HG02763 (cell line): ENCODE measurements around the gene GFRA1.

ENCODE experiments used
- ATAC-seq: cut with Tn5 transposase; IDR thresholded peaks from one replicate; pipeline ENCODE4 v1.9.1; 2021; ENCODE audit warnings: mild to moderate bottlenecking, moderate library complexity; ENCODE audit not compliant: unreplicated experiment

GFRA1 gene

GRCh38 chr10:116271593-116272439 lies 1.2 kb downstream of the GFRA1 start:
- ATAC-seq = no peak

- no peak for ATAC-seq
Observed at GRCh38 chr10:116270771-116271592, 2.0 kb downstream of the GFRA1 start.

GRCh38 chr10:116270126-116270770 lies 2.8 kb downstream of the GFRA1 start:
- no peak for ATAC-seq

GRCh38 chr10:116269619-116270018 lies 3.4 kb downstream of the GFRA1 start:
- no peak for ATAC-seq

- ATAC-seq = no peak
Observed at GRCh38 chr10:116268976-116269375, 4.0 kb downstream of the GFRA1 start.

GRCh38 chr10:116265686-116266085 lies 7.3 kb downstream of the GFRA1 start:
- no peak for ATAC-seq

GRCh38 chr10:116263870-116264655 lies 8.9 kb downstream of the GFRA1 start:
- no peak for ATAC-seq

GRCh38 chr10:116262678-116263077 lies 10.3 kb downstream of the GFRA1 start:
- no peak for ATAC-seq

- ATAC-seq = no peak
Observed at GRCh38 chr10:116260599-116260998, 12.4 kb downstream of the GFRA1 start.

- no peak for ATAC-seq
Observed at GRCh38 chr10:116259638-116260037, 13.4 kb downstream of the GFRA1 start.

GRCh38 chr10:116257785-116258184 lies 15.2 kb downstream of the GFRA1 start:
- no peak for ATAC-seq

- no peak for ATAC-seq
Observed at GRCh38 chr10:116256752-116257259, 16.2 kb downstream of the GFRA1 start.

GRCh38 chr10:116255886-116256751 lies 16.9 kb downstream of the GFRA1 start:
- no peak for ATAC-seq

GRCh38 chr10:116254422-116255155 lies 18.4 kb downstream of the GFRA1 start:
- no peak for ATAC-seq

GRCh38 chr10:116253716-116254115 lies 19.3 kb downstream of the GFRA1 start:
- no peak for ATAC-seq

GRCh38 chr10:116251602-116252395 lies 21.2 kb downstream of the GFRA1 start:
- no peak for ATAC-seq

- no peak for ATAC-seq
Observed at GRCh38 chr10:116247691-116248090, 25.3 kb downstream of the GFRA1 start.

GRCh38 chr10:116246263-116246662 lies 26.7 kb downstream of the GFRA1 start:
- ATAC-seq = no peak
